HG03045 (cell line): ENCODE measurements around the gene DNAH3.
"Not testable (repeated sequence)": the region's sequence is repeated elsewhere in the genome, so short reads cannot be mapped to it uniquely, and the experiment has no call there.

Source experiments
- ATAC-seq: cut with Tn5 transposase; IDR thresholded peaks from one replicate; pipeline ENCODE4 v1.9.1; 2021; ENCODE audit warnings: mild to moderate bottlenecking, moderate library complexity; ENCODE audit not compliant: unreplicated experiment

The DNAH3 gene

GRCh38 chr16:21130811-21131210 is 19.8 kb downstream of the DNAH3 start:
- no peak for ATAC-seq

- no peak for ATAC-seq
These were observed 21.7 kb downstream of the DNAH3 start for GRCh38 chr16:21128991-21129390.

- no peak for ATAC-seq
These were observed 24.1 kb downstream of the DNAH3 start for GRCh38 chr16:21126518-21126917.

GRCh38 chr16:21125191-21125590 is 25.5 kb downstream of the DNAH3 start:
- ATAC-seq = no peak

GRCh38 chr16:21120976-21121520 is 29.6 kb downstream of the DNAH3 start:
- ATAC-seq = no peak

- ATAC-seq = no peak
These were observed 33.1 kb downstream of the DNAH3 start for GRCh38 chr16:21117567-21117966.

GRCh38 chr16:21116148-21116693 is 34.4 kb downstream of the DNAH3 start:
- ATAC-seq = no peak

GRCh38 chr16:21115551-21115950 is 35.1 kb downstream of the DNAH3 start:
- ATAC-seq = not testable (repeated sequence)

GRCh38 chr16:21103941-21104860 is 46.4 kb downstream of the DNAH3 start:
- ATAC-seq = no peak

GRCh38 chr16:21101631-21102420 is 48.8 kb downstream of the DNAH3 start:
- ATAC-seq = no peak

- ATAC-seq = no peak
These were observed 50.2 kb downstream of the DNAH3 start for GRCh38 chr16:21100447-21100846.

- no peak for ATAC-seq
These were observed 53.5 kb downstream of the DNAH3 start for GRCh38 chr16:21097151-21097550.

- not testable (repeated sequence) for ATAC-seq
These were observed 55.9 kb downstream of the DNAH3 start for GRCh38 chr16:21094719-21095118.

GRCh38 chr16:21092951-21093350 is 57.7 kb downstream of the DNAH3 start:
- ATAC-seq = no peak

- ATAC-seq = no peak
These were observed 61.8 kb downstream of the DNAH3 start for GRCh38 chr16:21088646-21089538.

GRCh38 chr16:21088143-21088542 is 62.5 kb downstream of the DNAH3 start:
- ATAC-seq = no peak

GRCh38 chr16:21084631-21085225 is 65.9 kb downstream of the DNAH3 start:
- ATAC-seq = no peak

GRCh38 chr16:21083729-21084268 is 66.8 kb downstream of the DNAH3 start:
- ATAC-seq = no peak

- no peak for ATAC-seq
These were observed 69.3 kb downstream of the DNAH3 start for GRCh38 chr16:21081329-21081728.

- ATAC-seq = no peak
These were observed 72.1 kb downstream of the DNAH3 start for GRCh38 chr16:21078563-21078962.
